Colon (tissue), 2 donors: ENCODE measurements around the gene KIAA1217.

Experiments used
- FAIRE-seq: peaks from 2 replicates; lab custom pipeline; 2012; peaks lifted over from hg19 to GRCh38; lab: Jason Lieb, UNC
- donor health status: control.
- donor health status: control.

The KIAA1217 gene

GRCh38 chr10:24502006-24502405 lies 293.1 kb downstream of the KIAA1217 start:
- FAIRE-seq = no peak

GRCh38 chr10:24502801-24503460 lies 294.0 kb downstream of the KIAA1217 start:
- no peak for FAIRE-seq

GRCh38 chr10:24503461-24504320 lies 294.8 kb downstream of the KIAA1217 start:
- no peak for FAIRE-seq

- no peak for FAIRE-seq
These were observed 296.8 kb downstream of the KIAA1217 start for GRCh38 chr10:24505759-24506158.

GRCh38 chr10:24513155-24513554 lies 304.2 kb downstream of the KIAA1217 start:
- no peak for FAIRE-seq

GRCh38 chr10:24515481-24515880 lies 306.5 kb downstream of the KIAA1217 start:
- FAIRE-seq = no peak

- FAIRE-seq = no peak
These were observed 309.5 kb downstream of the KIAA1217 start for GRCh38 chr10:24518411-24518810.

- FAIRE-seq = no peak
These were observed 310.2 kb downstream of the KIAA1217 start for GRCh38 chr10:24518981-24519597.

GRCh38 chr10:24519950-24520349 lies 311.0 kb downstream of the KIAA1217 start:
- FAIRE-seq = no peak

- no peak for FAIRE-seq
These were observed 315.4 kb downstream of the KIAA1217 start for GRCh38 chr10:24524314-24524713.

- FAIRE-seq = no peak
These were observed 317.2 kb downstream of the KIAA1217 start for GRCh38 chr10:24526085-24526649.

- FAIRE-seq = no peak
These were observed 320.0 kb downstream of the KIAA1217 start for GRCh38 chr10:24528946-24529345.

GRCh38 chr10:24531439-24531838 lies 322.5 kb downstream of the KIAA1217 start:
- FAIRE-seq = no peak

- FAIRE-seq = no peak
These were observed 325.0 kb downstream of the KIAA1217 start for GRCh38 chr10:24533981-24534380.

- FAIRE-seq = no peak
These were observed 327.7 kb downstream of the KIAA1217 start for GRCh38 chr10:24536636-24537035.

GRCh38 chr10:24541239-24541753 lies 332.4 kb downstream of the KIAA1217 start:
- FAIRE-seq = no peak

- FAIRE-seq = no peak
These were observed 333.7 kb downstream of the KIAA1217 start for GRCh38 chr10:24542314-24543270.

GRCh38 chr10:24544776-24545175 lies 335.8 kb downstream of the KIAA1217 start:
- FAIRE-seq = no peak

GRCh38 chr10:24545585-24545984 lies 336.6 kb downstream of the KIAA1217 start:
- no peak for FAIRE-seq

GRCh38 chr10:24550680-24551079 lies 341.7 kb downstream of the KIAA1217 start:
- no peak for FAIRE-seq

- FAIRE-seq = no peak
These were observed 342.2 kb downstream of the KIAA1217 start for GRCh38 chr10:24551161-24551560.
